Esophagus muscularis mucosa (tissue), 4 donors: ENCODE data around the gene ACAT1. TPM values are rescaled to one million over a fixed set of nuclear protein-coding genes. Genes with fewer than 3 reads are reported as not detected.
"Not testable (repeated sequence)": the region's sequence is repeated elsewhere in the genome, so short reads cannot be mapped to it uniquely, and the experiment has no call there.

ENCODE experiments used
- DNase-seq: peaks from one replicate; pipeline ENCODE4 v3.0.0-alpha.2; 2017; ENCODE audit errors: extremely low spot score
- H3K27ac ChIP-seq, 4 donors: fragments of 200-600 bp; sonication (generic); replicated peaks in 1 of 4; 1 replicate in 3 of 4; 2 replicates in 1 of 4; pipeline ENCODE4 v1.5.1; 2016 to 2019; ENCODE audit warnings: mild to moderate bottlenecking in 1 of 4
- H3K27me3 ChIP-seq, 4 donors: fragments of 200-600 bp; sonication (generic); one replicate each; pipeline versions ENCODE4 v1.5.1 to v1.6.0; 2016 to 2019
- H3K36me3 ChIP-seq, 4 donors: fragments of 200-600 bp; sonication (generic); one replicate each; pipeline ENCODE4 v1.5.1; 2016 to 2019
- H3K4me1 ChIP-seq, 4 donors: fragments of 200-600 bp; sonication (generic); one replicate each; pipeline ENCODE4 v1.5.1; 2016 to 2019
- H3K4me3 ChIP-seq, 4 donors: fragments of 200-600 bp; sonication (generic); 1 replicate in 2 of 4; 2 replicates in 2 of 4; pipeline ENCODE4 v1.5.1; 2016 to 2019; ENCODE audit warnings: mild to moderate bottlenecking in 4 of 4, moderate library complexity in 1 of 4
- H3K9me3 ChIP-seq, 4 donors: fragments of 200-600 bp; sonication (generic); 1 replicate in 3 of 4; 2 replicates in 1 of 4; pipeline ENCODE4 v1.5.1; 2016 to 2019
- CTCF ChIP-seq, 3 experiments: fragments of 200-600 bp in 2 of 3; fragments of 450-650 bp in 1 of 3; sonication (generic) in 2 of 3; IDR thresholded peaks; one replicate each; pipeline ENCODE4 v1.5.1; 2017 to 2019; ENCODE audit warnings: antibody characterized with exemption in 3 of 3, mild to moderate bottlenecking in 2 of 3, moderate library complexity in 1 of 3
- EP300 ChIP-seq: sonication (generic); formaldehyde crosslinking; IDR thresholded peaks from one replicate; pipeline ENCODE4 v1.6.1; 2017; ENCODE audit warnings: antibody characterized with exemption
- POLR2A ChIP-seq: fragments of 450-650 bp; IDR thresholded peaks from one replicate; pipeline ENCODE4 v1.6.1; 2017; ENCODE audit warnings: antibody characterized with exemption, moderate library complexity, mild to moderate bottlenecking, low read depth
- POLR2AphosphoS5 ChIP-seq, 2 donors: sonication (generic); formaldehyde crosslinking; IDR thresholded peaks; one replicate each; pipeline ENCODE4 v1.6.1; 2017; ENCODE audit warnings: antibody characterized with exemption in 2 of 2
- WGBS: methylation state at CpG from one replicate; pipeline ENCODE4 v1.1.5; 2018; 5-methylcytosine and 5-hydroxymethylcytosine counted together
- intact Hi-C: fragments of 100-400 bp; cut with DNase I; formaldehyde crosslinking; loops from one replicate; pipeline ENCODE4 v1.15.1; 2023
- total RNA-seq, 4 donors: library from RNA; depleted of rRNA; stranded (reverse); fragments of >200 nt; gene quantifications; one replicate each; pipeline versions ENCODE4 v1.1.0 to v1.2.1, GENCODE V29; 2016

ACAT1 gene
- total RNA-seq, 4 donors from 2014 or later, result 89.6 to 191 (median 139) TPM

DNA sequence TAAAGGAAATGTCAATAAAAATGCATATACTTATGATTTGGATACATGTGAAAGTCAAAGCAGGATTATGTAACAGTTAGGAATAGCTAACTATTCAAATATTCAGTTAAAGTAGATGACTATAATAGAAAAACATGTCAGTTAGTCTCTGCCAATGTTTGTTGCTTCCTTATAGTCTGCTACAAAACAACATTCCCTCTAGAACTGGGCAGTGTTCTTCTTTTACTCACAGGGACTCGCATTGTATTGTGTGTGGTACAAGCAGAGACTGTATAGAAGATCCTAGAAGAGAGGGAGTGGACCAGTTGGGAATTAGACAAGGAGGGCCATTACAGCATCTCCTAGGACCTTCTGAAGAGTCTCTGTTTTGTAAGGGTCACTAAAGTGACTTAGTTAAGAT is 10.6 kb downstream of the ACAT1 start:
- Histone ChIP-seq H3K36me3 (peaks cover 0 to 63% (median 35%) of the 10 kb centered on the region in 4 donors), H3K27ac (no peak overlapping the region)
- peak; percentile 3 for DNase-seq

DNA sequence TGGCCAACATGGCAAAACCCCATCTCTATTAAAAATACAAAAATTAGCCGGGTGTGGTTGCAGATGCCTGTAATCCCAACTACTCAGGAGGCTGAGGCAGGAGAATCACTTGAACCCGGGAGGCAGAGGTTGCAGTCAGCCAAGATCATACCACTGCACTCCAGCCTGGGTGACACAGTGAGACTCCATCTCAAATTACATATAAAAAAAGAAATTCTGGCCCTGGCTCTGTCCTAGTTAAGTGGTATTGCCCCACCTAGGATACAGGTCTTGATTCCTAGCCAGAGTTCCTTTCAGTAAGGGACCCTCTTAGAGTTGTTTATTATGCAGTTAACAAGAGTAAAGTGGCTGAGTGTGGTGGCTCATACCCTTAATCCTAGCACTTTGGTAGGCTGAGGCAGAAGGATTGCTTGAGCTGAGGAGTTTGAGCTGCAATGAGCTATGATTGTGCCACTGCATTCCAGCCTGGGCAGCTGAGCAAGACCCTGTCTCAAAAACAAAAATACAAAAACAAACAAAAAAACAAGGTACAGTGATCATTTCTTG is 11.7 kb downstream of the ACAT1 start:
- DNase-seq, result peak; percentile 70

More for the DNA sequence above, 10.6 kb downstream of the ACAT1 start:
- intact Hi-C loops, result no loop called here
- 69% methylated on average over 1 of the region's 1 CpG for WGBS
- Histone ChIP-seq H3K4me3 (no peak overlapping the region), H3K9me3 (no peaks in the 10 kb centered on the region), H3K27me3 (no peaks in the 10 kb centered on the region), H3K4me1 (peaks cover 12 to 31% (median 23%) of the 10 kb centered on the region in 4 donors)
- TF ChIP-seq POLR2AphosphoS5 (IDR thresholded peaks at IDR 0.05) (no peak), POLR2A (no peak), CTCF (IDR thresholded peaks at IDR 0.05) (no peak), EP300 (no peak)

DNA sequence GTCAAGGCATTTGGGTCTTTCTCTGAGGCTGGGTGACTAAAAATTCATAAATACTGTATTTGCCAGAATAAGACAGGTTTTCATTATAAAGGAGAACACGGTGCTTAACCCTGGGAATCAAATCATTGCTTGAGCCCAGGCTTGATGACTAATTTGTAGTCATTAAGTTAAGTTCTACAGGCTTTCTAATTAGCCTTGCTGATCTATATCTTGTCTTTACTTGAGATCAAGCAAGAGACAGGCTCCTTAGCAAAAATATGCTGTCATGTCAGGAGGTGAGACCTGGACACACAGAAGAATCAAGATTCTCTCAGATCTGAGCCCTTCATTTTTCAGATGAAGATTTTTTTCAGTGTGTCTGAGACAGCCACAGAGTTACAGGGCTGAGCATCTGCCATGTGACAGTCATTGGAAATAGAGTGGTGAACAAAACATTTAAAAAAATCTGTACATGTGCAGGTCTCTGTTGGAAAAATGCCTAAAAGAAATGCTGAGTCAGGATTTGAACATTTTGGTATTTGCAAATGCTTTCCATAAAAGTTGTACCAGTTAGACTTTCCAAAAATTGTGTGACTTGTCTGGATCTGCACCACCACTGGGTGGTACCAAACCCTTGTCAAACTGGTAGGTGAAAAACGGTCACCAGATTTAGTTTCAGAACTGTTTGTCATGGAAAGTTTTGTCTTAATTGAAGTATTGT is 14.6 kb downstream of the ACAT1 start:
- H3K36me3 ChIP-seq, result peaks cover 15 to 85% (median 60%) of the 10 kb centered on the region in 4 donors
- DNase-seq, result peak; percentile 10
- intact Hi-C loops, result no loop called here
- no peak for TF ChIP-seq POLR2A
- no peak for TF ChIP-seq POLR2AphosphoS5 (IDR thresholded peaks at IDR 0.05)
- TF ChIP-seq CTCF (IDR thresholded peaks at IDR 0.05), result no peak
- TF ChIP-seq EP300, result no peak
- no peak overlapping the region for H3K27ac ChIP-seq
- H3K27me3 ChIP-seq, result no peaks in the 10 kb centered on the region
- H3K9me3 ChIP-seq, result no peaks in the 10 kb centered on the region
- no peak overlapping the region for H3K4me3 ChIP-seq
- peaks cover 12 to 21% (median 13%) of the 10 kb centered on the region in 4 donors for H3K4me1 ChIP-seq
- 58% methylated on average over 2 of the region's 2 CpGs for WGBS

More for the DNA sequence above, 11.7 kb downstream of the ACAT1 start:
- 84% methylated on average over 2 of the region's 2 CpGs for WGBS
- H3K4me3 ChIP-seq, intact Hi-C loops, H3K9me3 ChIP-seq, H3K27me3 ChIP-seq: not testable (repeated sequence)
- H3K4me1 ChIP-seq, result peaks cover 12 to 31% (median 23%) of the 10 kb centered on the region in 4 donors
- H3K36me3 ChIP-seq, result peaks cover 0 to 65% (median 37%) of the 10 kb centered on the region in 4 donors
- peak overlapping the region in 1 of 4 donors; percentile 14 for H3K27ac ChIP-seq

GRCh38 chr11:108137212-108137611 is 15.8 kb downstream of the ACAT1 start:
- WGBS, result 91% methylated on average over 1 of the region's 1 CpG
- H3K27ac ChIP-seq, result no peak overlapping the region
- no peak for DNase-seq
- TF ChIP-seq CTCF (IDR thresholded peaks at IDR 0.05) (no peak), POLR2A (no peak), EP300 (no peak), POLR2AphosphoS5 (IDR thresholded peaks at IDR 0.05) (no peak)
- H3K9me3 ChIP-seq, result no peaks in the 10 kb centered on the region
- intact Hi-C loops, result no loop called here
- H3K4me3 ChIP-seq, result no peak overlapping the region
- H3K27me3 ChIP-seq, result no peaks in the 10 kb centered on the region
- H3K36me3 ChIP-seq, result peaks cover 19 to 94% (median 66%) of the 10 kb centered on the region in 4 donors
- H3K4me1 ChIP-seq, result peaks cover 8 to 12% (median 10%) of the 10 kb centered on the region in 4 donors

GRCh38 chr11:108142304-108142703 is 20.9 kb downstream of the ACAT1 start:
- Histone ChIP-seq H3K27me3 (no peaks in the 10 kb centered on the region), H3K4me3 (no peak overlapping the region), H3K36me3 (peaks cover 66 to 100% (median 88%) of the 10 kb centered on the region in 4 donors), H3K9me3 (no peaks in the 10 kb centered on the region), H3K4me1 (no peaks in the 10 kb centered on the region), H3K27ac (no peak overlapping the region)
- DNase-seq, result no peak
- intact Hi-C loops, result no loop called here
- no peak for TF ChIP-seq POLR2AphosphoS5 (IDR thresholded peaks at IDR 0.05)
- TF ChIP-seq POLR2A, result no peak
- TF ChIP-seq CTCF (IDR thresholded peaks at IDR 0.05), result no peak
- TF ChIP-seq EP300, result no peak
- 96% methylated on average over 7 of the region's 7 CpGs for WGBS
